Peyer's patch (tissue), 4 donors: ENCODE results near the gene BEST1.

Source experiments
- POLR2A ChIP-seq, 2 donors: fragments of 450-650 bp; IDR thresholded peaks; one replicate each; pipeline ENCODE4 v1.5.1; 2017; ENCODE audit warnings: antibody characterized with exemption in 2 of 2, mild to moderate bottlenecking in 2 of 2, moderate library complexity in 2 of 2
- TF ChIP-seq, protein P1 (sequence below), 6 experiments: fragments of 450-650 bp in 4 of 6; fragments of 200-600 bp in 2 of 6; sonication (generic) in 1 of 6; IDR thresholded peaks; one replicate each; pipeline ENCODE4 v1.5.1; 2017 to 2019; ENCODE audit warnings: antibody characterized with exemption in 6 of 6, mild to moderate bottlenecking in 3 of 6, moderate library complexity in 1 of 6

DNA sequence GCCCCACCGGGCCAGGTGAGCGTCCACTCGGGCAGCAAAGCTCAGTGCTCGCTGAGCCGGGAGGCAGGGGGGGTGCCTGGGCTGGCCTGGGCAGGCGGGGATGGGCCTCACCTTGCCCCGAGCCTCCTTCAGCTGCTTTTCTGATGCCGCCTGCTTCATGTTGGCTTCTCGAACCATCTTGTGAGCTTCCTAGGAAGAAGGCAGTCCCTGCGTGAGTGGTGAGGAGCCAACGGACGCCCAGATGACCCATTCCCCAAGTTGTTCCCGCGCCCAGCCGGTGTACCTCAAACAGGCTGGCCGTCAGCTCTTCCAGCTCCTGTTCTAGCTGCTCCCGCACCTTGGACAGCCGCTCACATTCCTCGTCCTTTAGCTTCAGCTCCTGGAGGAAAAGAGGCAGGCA lies 42.9 kb upstream of the BEST1 start:
- TF ChIP-seq, protein P1, sequence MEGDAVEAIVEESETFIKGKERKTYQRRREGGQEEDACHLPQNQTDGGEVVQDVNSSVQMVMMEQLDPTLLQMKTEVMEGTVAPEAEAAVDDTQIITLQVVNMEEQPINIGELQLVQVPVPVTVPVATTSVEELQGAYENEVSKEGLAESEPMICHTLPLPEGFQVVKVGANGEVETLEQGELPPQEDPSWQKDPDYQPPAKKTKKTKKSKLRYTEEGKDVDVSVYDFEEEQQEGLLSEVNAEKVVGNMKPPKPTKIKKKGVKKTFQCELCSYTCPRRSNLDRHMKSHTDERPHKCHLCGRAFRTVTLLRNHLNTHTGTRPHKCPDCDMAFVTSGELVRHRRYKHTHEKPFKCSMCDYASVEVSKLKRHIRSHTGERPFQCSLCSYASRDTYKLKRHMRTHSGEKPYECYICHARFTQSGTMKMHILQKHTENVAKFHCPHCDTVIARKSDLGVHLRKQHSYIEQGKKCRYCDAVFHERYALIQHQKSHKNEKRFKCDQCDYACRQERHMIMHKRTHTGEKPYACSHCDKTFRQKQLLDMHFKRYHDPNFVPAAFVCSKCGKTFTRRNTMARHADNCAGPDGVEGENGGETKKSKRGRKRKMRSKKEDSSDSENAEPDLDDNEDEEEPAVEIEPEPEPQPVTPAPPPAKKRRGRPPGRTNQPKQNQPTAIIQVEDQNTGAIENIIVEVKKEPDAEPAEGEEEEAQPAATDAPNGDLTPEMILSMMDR (IDR thresholded peaks at IDR 0.05): no peak
- TF ChIP-seq POLR2A (IDR thresholded peaks at IDR 0.05): no peak
